ENCODE data around the gene ITGB2.

GRCh38 chr21:44846224-44846484, 74.5 kb downstream of the ITGB2 start:
- TF ChIP-seq, protein P1, sequence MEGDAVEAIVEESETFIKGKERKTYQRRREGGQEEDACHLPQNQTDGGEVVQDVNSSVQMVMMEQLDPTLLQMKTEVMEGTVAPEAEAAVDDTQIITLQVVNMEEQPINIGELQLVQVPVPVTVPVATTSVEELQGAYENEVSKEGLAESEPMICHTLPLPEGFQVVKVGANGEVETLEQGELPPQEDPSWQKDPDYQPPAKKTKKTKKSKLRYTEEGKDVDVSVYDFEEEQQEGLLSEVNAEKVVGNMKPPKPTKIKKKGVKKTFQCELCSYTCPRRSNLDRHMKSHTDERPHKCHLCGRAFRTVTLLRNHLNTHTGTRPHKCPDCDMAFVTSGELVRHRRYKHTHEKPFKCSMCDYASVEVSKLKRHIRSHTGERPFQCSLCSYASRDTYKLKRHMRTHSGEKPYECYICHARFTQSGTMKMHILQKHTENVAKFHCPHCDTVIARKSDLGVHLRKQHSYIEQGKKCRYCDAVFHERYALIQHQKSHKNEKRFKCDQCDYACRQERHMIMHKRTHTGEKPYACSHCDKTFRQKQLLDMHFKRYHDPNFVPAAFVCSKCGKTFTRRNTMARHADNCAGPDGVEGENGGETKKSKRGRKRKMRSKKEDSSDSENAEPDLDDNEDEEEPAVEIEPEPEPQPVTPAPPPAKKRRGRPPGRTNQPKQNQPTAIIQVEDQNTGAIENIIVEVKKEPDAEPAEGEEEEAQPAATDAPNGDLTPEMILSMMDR (IDR thresholded peaks at IDR 0.05): no peak
- TF ChIP-seq POLR2A (IDR thresholded peaks at IDR 0.05): no peak

Data from tibial nerve (tissue), 3 donors.